ENCODE measurements around the gene FCHSD1. TPM values are rescaled to one million over a fixed set of nuclear protein-coding genes. Genes with fewer than 3 reads are reported as not detected.

FCHSD1 gene
- total RNA-seq, 1 experiment from 2014 or later = 37.2 TPM

DNA sequence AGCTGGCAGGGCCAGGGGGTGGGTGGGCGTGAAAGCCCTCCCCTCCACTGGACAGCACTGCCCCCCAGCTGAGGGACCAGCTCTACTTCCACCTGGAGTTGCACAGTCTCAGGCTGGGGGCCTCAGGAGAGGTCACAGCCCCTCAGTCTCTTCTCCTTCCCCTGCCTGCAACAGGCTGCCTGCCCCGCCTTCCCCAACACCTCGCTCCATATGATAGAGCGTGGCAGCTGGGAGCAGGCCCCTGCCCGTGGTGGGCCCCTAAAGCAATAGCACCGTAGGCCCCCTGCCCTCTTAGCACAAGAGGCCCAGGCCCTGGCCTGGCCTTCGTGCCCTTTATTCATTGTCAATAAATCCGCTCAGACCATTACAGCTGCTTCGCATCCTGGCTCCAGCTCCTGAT lies 10.5 kb downstream of the FCHSD1 start (continued):
- TF ChIP-seq, protein P1, sequence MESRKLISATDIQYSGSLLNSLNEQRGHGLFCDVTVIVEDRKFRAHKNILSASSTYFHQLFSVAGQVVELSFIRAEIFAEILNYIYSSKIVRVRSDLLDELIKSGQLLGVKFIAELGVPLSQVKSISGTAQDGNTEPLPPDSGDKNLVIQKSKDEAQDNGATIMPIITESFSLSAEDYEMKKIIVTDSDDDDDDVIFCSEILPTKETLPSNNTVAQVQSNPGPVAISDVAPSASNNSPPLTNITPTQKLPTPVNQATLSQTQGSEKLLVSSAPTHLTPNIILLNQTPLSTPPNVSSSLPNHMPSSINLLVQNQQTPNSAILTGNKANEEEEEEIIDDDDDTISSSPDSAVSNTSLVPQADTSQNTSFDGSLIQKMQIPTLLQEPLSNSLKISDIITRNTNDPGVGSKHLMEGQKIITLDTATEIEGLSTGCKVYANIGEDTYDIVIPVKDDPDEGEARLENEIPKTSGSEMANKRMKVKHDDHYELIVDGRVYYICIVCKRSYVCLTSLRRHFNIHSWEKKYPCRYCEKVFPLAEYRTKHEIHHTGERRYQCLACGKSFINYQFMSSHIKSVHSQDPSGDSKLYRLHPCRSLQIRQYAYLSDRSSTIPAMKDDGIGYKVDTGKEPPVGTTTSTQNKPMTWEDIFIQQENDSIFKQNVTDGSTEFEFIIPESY (IDR thresholded peaks at IDR 0.05; ENCODE audit: extremely low read depth, insufficient replicate concordance, low read length) = no peak
- no peak for TF ChIP-seq EZH2 (IDR thresholded peaks at IDR 0.05)

DNA sequence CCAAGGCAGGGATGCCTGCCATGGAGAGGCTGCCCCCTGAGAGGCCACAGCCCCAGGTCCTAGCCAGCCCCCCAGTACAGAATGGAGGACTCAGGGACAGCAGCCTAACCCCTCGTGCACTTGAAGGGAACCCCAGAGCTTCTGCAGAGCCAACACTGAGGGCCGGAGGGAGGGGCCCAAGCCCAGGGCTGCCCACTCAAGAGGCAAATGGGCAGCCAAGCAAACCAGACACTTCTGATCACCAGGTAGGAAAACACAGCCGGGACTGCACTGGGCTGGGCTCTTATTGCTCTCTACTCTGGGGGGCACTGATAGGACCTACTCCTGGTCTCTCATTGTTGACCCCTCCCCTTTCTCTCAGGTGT lies 11.2 kb downstream of the FCHSD1 start:
- H3K9ac ChIP-seq (ENCODE audit: low read length) = no peak overlapping the region
- H2AFZ ChIP-seq (ENCODE audit: low read depth, low read length, poor library complexity, severe bottlenecking) = no peak overlapping the region
- H3K4me1 ChIP-seq (ENCODE audit: control insufficient read depth in 1 of 2, insufficient read depth in 2 of 2, low read length in 2 of 2) = peaks cover 10 to 40% of the 10 kb centered on the region in 2 experiments
- intact Hi-C loops (cut with micrococcal nuclease) = no loop called here
- DNase-seq (ENCODE audit: low read depth, low spot score) (no peak), ATAC-seq (no peak)
- no TSS peak for BruUV-seq (replicated peaks)
- H4K20me1 ChIP-seq (ENCODE audit: insufficient read depth) = no peaks in the 10 kb centered on the region
- H3K9me2 ChIP-seq (ENCODE audit: insufficient read depth) = no peaks in the 10 kb centered on the region
- RAD21 ChIA-PET (ENCODE audit: low non-redundant PET in 1 of 2, low total read pairs in 2 of 2, uncharacterized antibody in 2 of 2, unreplicated experiment in 2 of 2) = no interaction called here
- peaks cover 0 to 2% of the 10 kb centered on the region in 2 experiments; a peak in 1 of 4 replicates for H3K36me3 ChIP-seq (ENCODE audit: control insufficient read depth in 1 of 2, insufficient read depth in 2 of 2, low read length in 2 of 2)
- CTCF ChIA-PET = no interaction called here
- H3K4me3 ChIP-seq (replicated peaks in 1 of 2; ENCODE audit: low read depth in 1 of 2, low read length in 2 of 2) = no peak overlapping the region
- H3K9me3 ChIP-seq (ENCODE audit: control insufficient read depth in 1 of 2, insufficient read depth in 1 of 2, low read depth in 1 of 2, low read length in 2 of 2) = no peaks in the 10 kb centered on the region
- H3K27ac ChIP-seq (ENCODE audit: low read depth, low read length) = no peak overlapping the region
- POLR2A ChIA-PET = no interaction called here
- TF ChIP-seq, protein P2, sequence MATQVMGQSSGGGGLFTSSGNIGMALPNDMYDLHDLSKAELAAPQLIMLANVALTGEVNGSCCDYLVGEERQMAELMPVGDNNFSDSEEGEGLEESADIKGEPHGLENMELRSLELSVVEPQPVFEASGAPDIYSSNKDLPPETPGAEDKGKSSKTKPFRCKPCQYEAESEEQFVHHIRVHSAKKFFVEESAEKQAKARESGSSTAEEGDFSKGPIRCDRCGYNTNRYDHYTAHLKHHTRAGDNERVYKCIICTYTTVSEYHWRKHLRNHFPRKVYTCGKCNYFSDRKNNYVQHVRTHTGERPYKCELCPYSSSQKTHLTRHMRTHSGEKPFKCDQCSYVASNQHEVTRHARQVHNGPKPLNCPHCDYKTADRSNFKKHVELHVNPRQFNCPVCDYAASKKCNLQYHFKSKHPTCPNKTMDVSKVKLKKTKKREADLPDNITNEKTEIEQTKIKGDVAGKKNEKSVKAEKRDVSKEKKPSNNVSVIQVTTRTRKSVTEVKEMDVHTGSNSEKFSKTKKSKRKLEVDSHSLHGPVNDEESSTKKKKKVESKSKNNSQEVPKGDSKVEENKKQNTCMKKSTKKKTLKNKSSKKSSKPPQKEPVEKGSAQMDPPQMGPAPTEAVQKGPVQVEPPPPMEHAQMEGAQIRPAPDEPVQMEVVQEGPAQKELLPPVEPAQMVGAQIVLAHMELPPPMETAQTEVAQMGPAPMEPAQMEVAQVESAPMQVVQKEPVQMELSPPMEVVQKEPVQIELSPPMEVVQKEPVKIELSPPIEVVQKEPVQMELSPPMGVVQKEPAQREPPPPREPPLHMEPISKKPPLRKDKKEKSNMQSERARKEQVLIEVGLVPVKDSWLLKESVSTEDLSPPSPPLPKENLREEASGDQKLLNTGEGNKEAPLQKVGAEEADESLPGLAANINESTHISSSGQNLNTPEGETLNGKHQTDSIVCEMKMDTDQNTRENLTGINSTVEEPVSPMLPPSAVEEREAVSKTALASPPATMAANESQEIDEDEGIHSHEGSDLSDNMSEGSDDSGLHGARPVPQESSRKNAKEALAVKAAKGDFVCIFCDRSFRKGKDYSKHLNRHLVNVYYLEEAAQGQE (IDR thresholded peaks at IDR 0.05; ENCODE audit: low read depth) = no peak
- TF ChIP-seq RAD21 (IDR thresholded peaks at IDR 0.05; ENCODE audit: low read depth) (no peak), YY1 (IDR thresholded peaks at IDR 0.05; ENCODE audit: extremely low read depth, insufficient replicate concordance, low read depth, low read length) (no peak), POLR2A (IDR thresholded peaks at IDR 0.05; ENCODE audit: borderline replicate concordance, extremely low read depth, insufficient read depth, insufficient read length) (no peak), POLR2AphosphoS5 (IDR thresholded peaks at IDR 0.05; ENCODE audit: low read depth, low read length) (no peak), CEBPB (IDR thresholded peaks at IDR 0.05; ENCODE audit: low read depth) (no peak)
- TF ChIP-seq, protein P1 (IDR thresholded peaks at IDR 0.05; ENCODE audit: extremely low read depth, insufficient replicate concordance, low read length) = no peak
- H3K79me2 ChIP-seq (ENCODE audit: insufficient read depth, low read length) = peaks cover 16% of the 10 kb centered on the region
- H3K27me3 ChIP-seq (ENCODE audit: insufficient read depth, low read length) = no peaks in the 10 kb centered on the region
- H3K4me2 ChIP-seq (ENCODE audit: low read length) = no peak overlapping the region
